ENCODE results near the gene CDH22. TPM values are rescaled to one million over a fixed set of nuclear protein-coding genes. Genes with fewer than 3 reads are reported as not detected.
A peak's percentile ranks its signal among the peaks of the same experiment; 100 is the strongest.

The CDH22 gene, protein sequence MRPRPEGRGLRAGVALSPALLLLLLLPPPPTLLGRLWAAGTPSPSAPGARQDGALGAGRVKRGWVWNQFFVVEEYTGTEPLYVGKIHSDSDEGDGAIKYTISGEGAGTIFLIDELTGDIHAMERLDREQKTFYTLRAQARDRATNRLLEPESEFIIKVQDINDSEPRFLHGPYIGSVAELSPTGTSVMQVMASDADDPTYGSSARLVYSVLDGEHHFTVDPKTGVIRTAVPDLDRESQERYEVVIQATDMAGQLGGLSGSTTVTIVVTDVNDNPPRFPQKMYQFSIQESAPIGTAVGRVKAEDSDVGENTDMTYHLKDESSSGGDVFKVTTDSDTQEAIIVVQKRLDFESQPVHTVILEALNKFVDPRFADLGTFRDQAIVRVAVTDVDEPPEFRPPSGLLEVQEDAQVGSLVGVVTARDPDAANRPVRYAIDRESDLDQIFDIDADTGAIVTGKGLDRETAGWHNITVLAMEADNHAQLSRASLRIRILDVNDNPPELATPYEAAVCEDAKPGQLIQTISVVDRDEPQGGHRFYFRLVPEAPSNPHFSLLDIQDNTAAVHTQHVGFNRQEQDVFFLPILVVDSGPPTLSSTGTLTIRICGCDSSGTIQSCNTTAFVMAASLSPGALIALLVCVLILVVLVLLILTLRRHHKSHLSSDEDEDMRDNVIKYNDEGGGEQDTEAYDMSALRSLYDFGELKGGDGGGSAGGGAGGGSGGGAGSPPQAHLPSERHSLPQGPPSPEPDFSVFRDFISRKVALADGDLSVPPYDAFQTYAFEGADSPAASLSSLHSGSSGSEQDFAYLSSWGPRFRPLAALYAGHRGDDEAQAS
- not detected in 2 replicates for total RNA-seq (2013; cell fraction: nucleolus; rRNA removed)
- total RNA-seq (2014; rRNA removed), result not detected in 2 replicates
- not detected in 2 replicates for total RNA-seq (2014; rRNA removed; fragmentation: Illumina TruSeq; extraction: Trizol)
- total RNA-seq (2021), result not detected in 2 replicates
- not detected for polyA plus RNA-seq (2011; ENCODE audit: low read depth)
- polyA plus RNA-seq (2011; rRNA removed), result not detected in 2 replicates
- polyA plus RNA-seq (2011; cell fraction: cytosol; rRNA removed), result 0.01 TPM in 1 of 2 replicates, not detected in the other
- polyA plus RNA-seq (2011; cell fraction: nucleus; rRNA removed), result 0.03 TPM in 1 of 2 replicates, not detected in the other
- polyA plus RNA-seq (2012), result not detected in 2 replicates
- polyA plus RNA-seq (2014; fragmentation: Illumina TruSeq; extraction: Trizol), result not detected in 2 replicates
- not detected for polyA plus RNA-seq (2014; fragmentation: Nextera tagmentation; extraction: Ambion mirVana)
- not detected in 2 replicates for polyA plus RNA-seq (2014; rRNA removed)
- polyA plus RNA-seq (2016; fragmentation: Nextera tagmentation; extraction: Ambion mirVana), result not detected
- polyA minus RNA-seq (2011; rRNA and poly(A)+ RNA removed), result not detected in 2 replicates
- polyA minus RNA-seq (2011; cell fraction: cytosol; rRNA and poly(A)+ RNA removed), result not detected in 2 replicates
- not detected in 2 replicates for polyA minus RNA-seq (2011; cell fraction: nucleus; rRNA and poly(A)+ RNA removed)
- percentile 16 among the genes with signal in this experiment for Bru-seq, nascent RNA
- percentile 18 among the genes with signal in this experiment for BruChase-seq, experiment 1, labeled RNA remaining after a 6-hour chase
- percentile 11 among the genes with signal in this experiment for BruChase-seq, experiment 2, labeled RNA remaining after a 2-hour chase
- long read RNA-seq, experiment 1, result 0 reads
- long read RNA-seq, experiment 2, result 0 reads

DNA sequence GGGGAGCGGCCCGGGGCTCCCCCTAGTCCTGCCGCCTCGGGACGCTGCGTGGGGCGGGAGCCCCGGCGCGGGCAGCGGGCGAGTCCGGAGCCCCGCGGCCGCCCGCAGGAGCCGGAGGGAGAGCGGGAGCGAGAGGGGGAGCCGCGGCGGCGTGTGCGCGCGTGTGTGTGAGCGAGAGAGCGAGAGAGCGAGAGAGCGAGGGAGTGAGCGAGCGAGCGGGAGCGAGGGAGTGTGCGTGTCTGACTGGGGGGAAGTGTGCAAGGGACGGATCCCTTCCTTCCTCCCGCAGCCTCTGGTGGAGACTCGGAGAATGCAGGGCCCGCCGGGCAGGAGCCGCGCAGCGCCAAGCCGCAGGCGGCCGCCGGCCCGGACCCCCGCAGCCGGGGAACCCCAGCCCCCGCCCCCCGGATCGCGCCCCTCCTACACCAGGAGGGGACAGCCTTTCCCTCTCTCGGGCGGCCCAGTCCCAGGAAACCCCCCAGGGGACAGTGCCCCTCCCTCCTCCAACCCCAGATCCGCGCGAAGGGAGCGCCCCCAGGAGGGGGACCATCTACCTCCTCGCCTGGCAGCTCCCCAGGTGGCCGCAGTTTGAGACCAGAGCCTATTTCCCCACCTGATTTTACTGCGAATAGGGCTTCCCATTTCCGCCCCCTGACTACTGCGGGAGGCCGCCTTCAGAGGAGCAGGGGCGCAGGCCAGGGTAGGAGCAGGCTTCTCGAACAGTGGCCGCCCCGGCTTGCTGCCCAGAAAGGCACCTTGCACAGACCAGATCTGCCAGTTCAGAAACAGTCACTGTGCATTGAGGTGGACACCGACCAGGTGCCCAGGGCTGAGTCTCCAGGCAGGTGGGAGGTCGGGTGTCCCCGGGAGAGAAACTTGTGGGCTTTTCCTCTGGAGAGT is at the start of gene CDH22:
CDH22 (minus strand) TSS at position 241 of the 900 bp plus-strand sequence. CDS start 57,204 bp downstream, outside the sequence.
- intact Hi-C loops (cut with micrococcal nuclease; ENCODE audit: unreplicated experiment) (no loop called here), in situ Hi-C loops (cut with MboI) (no loop called here)
- WGBS (ENCODE audit: insufficient coverage, insufficient replicate concordance, low lambda C conversion rate, missing lambda C conversion rate), result 5% methylated on average over 44 of the region's 74 CpGs
- Histone ChIP-seq H3K9ac (ENCODE audit: control insufficient read depth, insufficient read depth, low read length) (no peak within 1 kb of the TSS), H3K27ac (ENCODE audit: control insufficient read depth, insufficient read depth) (no peak within 1 kb of the TSS), H3K79me2 (ENCODE audit: control insufficient read depth, insufficient read depth, low read length) (no peaks in the 10 kb centered on the region), H3K27me3 (replicated peaks in 1 of 2; ENCODE audit: control insufficient read depth in 2 of 2, insufficient read depth in 2 of 2, low read length in 1 of 2) (peaks cover 12 to 32% of the 10 kb centered on the region in 2 experiments), H3K4me1 (ENCODE audit: control insufficient read depth, insufficient read depth, low read length) (no peaks in the 10 kb centered on the region), H3K4me3 (no peak within 1 kb of the TSS; the same call in 1 of the 2 replicates), H4K20me1 (ENCODE audit: control insufficient read depth, insufficient read depth) (no peaks in the 10 kb centered on the region; the same call in 1 of the 2 replicates), H2AFZ (ENCODE audit: control insufficient read depth, low read depth, low read length) (no peak within 1 kb of the TSS), H3K9me3 (replicated peaks; ENCODE audit: control insufficient read depth, insufficient read depth, low read length) (no peaks in the 10 kb centered on the region), H3K4me2 (ENCODE audit: control insufficient read depth, insufficient read depth) (peak within 1 kb of the TSS; percentile 71), H3K36me3 (ENCODE audit: control insufficient read depth in 2 of 2, insufficient read depth in 2 of 2, low read length in 1 of 2) (no peaks in the 10 kb centered on the region)
- TF ChIP-seq LARP7 (IDR thresholded peaks at IDR 0.05) (0 out of 2 replicates have a peak, but pooled peaks have one; percentile 31), MEF2B (IDR thresholded peaks at IDR 0.05; ENCODE audit: partially characterized antibody, poor library complexity, severe bottlenecking) (no peak), MTA3 (IDR thresholded peaks at IDR 0.05; ENCODE audit: borderline replicate concordance, low read length) (no peak), SPI1 (IDR thresholded peaks at IDR 0.05; ENCODE audit: borderline replicate concordance, insufficient read depth, low read depth, low read length) (peak; percentile 16; the same call in 1 of the 2 replicates), MYB (IDR thresholded peaks at IDR 0.05; ENCODE audit: borderline replicate concordance, low read depth, low read length) (no peak), ZNF207 (IDR thresholded peaks at IDR 0.05; ENCODE audit: borderline replicate concordance) (no peak)
- TF ChIP-seq, protein P1, sequence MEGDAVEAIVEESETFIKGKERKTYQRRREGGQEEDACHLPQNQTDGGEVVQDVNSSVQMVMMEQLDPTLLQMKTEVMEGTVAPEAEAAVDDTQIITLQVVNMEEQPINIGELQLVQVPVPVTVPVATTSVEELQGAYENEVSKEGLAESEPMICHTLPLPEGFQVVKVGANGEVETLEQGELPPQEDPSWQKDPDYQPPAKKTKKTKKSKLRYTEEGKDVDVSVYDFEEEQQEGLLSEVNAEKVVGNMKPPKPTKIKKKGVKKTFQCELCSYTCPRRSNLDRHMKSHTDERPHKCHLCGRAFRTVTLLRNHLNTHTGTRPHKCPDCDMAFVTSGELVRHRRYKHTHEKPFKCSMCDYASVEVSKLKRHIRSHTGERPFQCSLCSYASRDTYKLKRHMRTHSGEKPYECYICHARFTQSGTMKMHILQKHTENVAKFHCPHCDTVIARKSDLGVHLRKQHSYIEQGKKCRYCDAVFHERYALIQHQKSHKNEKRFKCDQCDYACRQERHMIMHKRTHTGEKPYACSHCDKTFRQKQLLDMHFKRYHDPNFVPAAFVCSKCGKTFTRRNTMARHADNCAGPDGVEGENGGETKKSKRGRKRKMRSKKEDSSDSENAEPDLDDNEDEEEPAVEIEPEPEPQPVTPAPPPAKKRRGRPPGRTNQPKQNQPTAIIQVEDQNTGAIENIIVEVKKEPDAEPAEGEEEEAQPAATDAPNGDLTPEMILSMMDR (IDR thresholded peaks at IDR 0.05 in 2 of 3, conservative IDR thresholded peaks at IDR 0.05 in 1 of 3; ENCODE audit: control insufficient read depth in 2 of 3, extremely low read depth in 1 of 3, insufficient read depth in 1 of 3, low read depth in 3 of 3, low read length in 3 of 3), result peak in 2 of 3 experiments; percentile 31; a peak in 3 of 6 replicates
- FAIRE-seq (no peak), DNase-seq (ENCODE audit: low read depth, low spot score) (no peak), ATAC-seq (peak; percentile 57)
- CTCF ChIA-PET, result no interaction called here
- POLR2A ChIA-PET, result no interaction called here
- no TSS peak for BruUV-seq (replicated peaks)
- SMC1A ChIA-PET (ENCODE audit: uncharacterized antibody, unreplicated experiment), result no interaction called here
- RAD21 ChIA-PET (ENCODE audit: unreplicated experiment), result no interaction called here

All from GM12878 (cell line).